ENCODE measurements around the gene OLFM3.

The OLFM3 gene

DNA sequence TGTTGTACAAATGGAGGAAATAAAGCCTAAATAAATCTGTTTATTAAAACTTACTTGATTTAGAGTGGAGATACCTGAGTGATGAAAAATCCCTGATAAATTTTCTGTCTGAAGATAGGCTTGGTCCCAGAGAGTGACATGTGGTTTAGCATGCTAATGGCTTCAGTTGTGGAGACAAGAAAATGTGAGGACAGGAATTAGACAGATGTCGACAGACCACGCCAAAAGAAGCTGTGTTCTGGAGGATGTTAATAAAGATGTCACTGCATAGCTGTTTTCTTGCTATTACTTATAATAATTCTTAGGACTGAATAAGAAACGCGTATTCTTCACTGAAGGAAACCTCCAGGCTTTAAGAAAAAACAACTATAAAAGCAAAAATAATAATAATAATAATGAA is 154.9 kb downstream of the OLFM3 start:
- DNase-seq (ENCODE audit: low read depth, low spot score) = no peak
- in situ Hi-C loops (cut with HindIII; ENCODE audit: low sequenced_read_pairs) = no loop called here
- TF ChIP-seq CTCF (IDR thresholded peaks at IDR 0.05; ENCODE audit: low read depth, low read length) = no peak
- no peak overlapping the region for H3K4me3 ChIP-seq (ENCODE audit: low read depth, low read length)

GRCh38 chr1:101835988-101836387 is 160.7 kb downstream of the OLFM3 start:
- in situ Hi-C loops (cut with HindIII; ENCODE audit: low sequenced_read_pairs) = no loop called here

GRCh38 chr1:101833312-101833711 is 163.4 kb downstream of the OLFM3 start:
- DNase-seq (ENCODE audit: low read depth, low spot score) = no peak
- in situ Hi-C loops (cut with HindIII; ENCODE audit: low sequenced_read_pairs) = no loop called here
- TF ChIP-seq CTCF (IDR thresholded peaks at IDR 0.05; ENCODE audit: low read depth, low read length) = no peak
- H3K4me3 ChIP-seq (ENCODE audit: low read depth, low read length) = no peak overlapping the region

More at GRCh38 chr1:101835988-101836387, 160.7 kb downstream of the OLFM3 start:
- no peak overlapping the region for H3K4me3 ChIP-seq (ENCODE audit: low read depth, low read length)
- no peak for DNase-seq (ENCODE audit: low read depth, low spot score)
- no peak for TF ChIP-seq CTCF (IDR thresholded peaks at IDR 0.05; ENCODE audit: low read depth, low read length)

DNA sequence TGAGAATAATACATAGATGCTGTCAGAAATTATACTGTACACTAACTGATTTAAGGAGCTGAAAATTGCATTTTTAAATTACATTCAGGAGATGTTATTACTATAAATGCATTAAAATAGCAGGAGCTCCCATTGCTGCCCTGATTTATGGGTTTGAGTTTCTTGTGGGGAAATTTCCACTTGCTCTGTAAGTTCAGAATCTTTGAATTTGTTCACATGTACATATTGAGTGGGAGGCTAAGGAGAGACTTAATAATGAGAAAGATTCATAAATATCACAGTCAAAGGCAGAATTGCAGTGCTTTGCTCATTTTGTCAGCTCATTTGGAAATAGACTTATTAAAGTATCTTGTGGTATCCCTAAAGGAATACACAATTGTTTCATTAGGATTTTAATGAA is 170.3 kb downstream of the OLFM3 start:
- in situ Hi-C loops (cut with HindIII; ENCODE audit: low sequenced_read_pairs) = no loop called here
- no peak overlapping the region for H3K4me3 ChIP-seq (ENCODE audit: low read depth, low read length)
- no peak for TF ChIP-seq CTCF (IDR thresholded peaks at IDR 0.05; ENCODE audit: low read depth, low read length)
- DNase-seq (ENCODE audit: low read depth, low spot score) = no peak

DNA sequence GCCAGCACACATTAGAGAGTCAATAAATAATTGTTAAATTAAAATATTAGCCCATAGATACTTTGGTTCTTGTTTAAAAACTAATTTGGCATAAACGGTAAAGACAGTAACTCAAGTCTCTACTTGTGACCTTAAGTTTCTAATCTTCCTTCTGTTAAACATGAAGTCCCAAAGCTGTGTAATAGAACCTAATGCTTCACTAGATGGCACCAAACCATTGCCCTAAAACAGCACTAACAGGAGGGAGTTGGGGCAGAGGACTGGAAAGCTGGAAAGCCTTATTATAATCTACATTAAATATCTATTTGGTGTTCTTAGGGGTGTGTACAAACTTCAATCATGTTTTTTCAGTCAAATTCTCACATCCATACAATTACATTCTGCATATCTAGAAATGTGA is 176.7 kb downstream of the OLFM3 start:
- in situ Hi-C loops (cut with HindIII; ENCODE audit: low sequenced_read_pairs) = no loop called here
- DNase-seq (ENCODE audit: low read depth, low spot score) = peak; percentile 13
- TF ChIP-seq CTCF (IDR thresholded peaks at IDR 0.05; ENCODE audit: low read depth, low read length) = no peak
- no peak overlapping the region for H3K4me3 ChIP-seq (ENCODE audit: low read depth, low read length)

DNA sequence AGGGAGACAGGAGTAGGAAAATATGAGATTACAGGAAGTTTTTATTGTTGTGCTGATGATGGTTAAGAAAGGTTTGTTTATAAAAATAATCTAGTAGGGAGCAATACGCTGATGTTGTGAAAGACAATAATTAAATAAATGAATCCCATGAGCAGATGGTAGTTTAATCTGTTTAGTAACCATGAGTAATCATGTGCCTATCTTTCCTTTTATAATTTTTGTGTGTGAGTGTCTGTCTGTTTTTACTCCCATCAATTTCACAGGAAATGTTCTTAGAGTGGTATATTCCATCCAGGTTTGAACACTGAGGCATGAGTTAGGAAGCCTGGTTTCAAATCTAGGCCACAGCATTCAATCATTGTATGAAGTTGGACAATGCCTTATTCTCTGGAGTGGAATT is 180.5 kb downstream of the OLFM3 start:
- DNase-seq (ENCODE audit: low read depth, low spot score) = no peak
- H3K4me3 ChIP-seq (ENCODE audit: low read depth, low read length) = no peak overlapping the region
- TF ChIP-seq CTCF (IDR thresholded peaks at IDR 0.05; ENCODE audit: low read depth, low read length) = no peak
- in situ Hi-C loops (cut with HindIII; ENCODE audit: low sequenced_read_pairs) = no loop called here

- in situ Hi-C loops (cut with HindIII; ENCODE audit: low sequenced_read_pairs) = no loop called here
- no peak for DNase-seq (ENCODE audit: low read depth, low spot score)
- H3K4me3 ChIP-seq (ENCODE audit: low read depth, low read length) = no peak overlapping the region
- no peak for TF ChIP-seq CTCF (IDR thresholded peaks at IDR 0.05; ENCODE audit: low read depth, low read length)
Measured at GRCh38 chr1:101798417-101798816, 198.3 kb downstream of the OLFM3 start.
